Naive B cell (primary cell): Measurements from ENCODE around the gene RARRES2. TPM values are rescaled to one million over a fixed set of nuclear protein-coding genes. Genes with fewer than 3 reads are reported as not detected.
"Not testable (repeated sequence)": the region's sequence is repeated elsewhere in the genome, so short reads cannot be mapped to it uniquely, and the experiment has no call there.

ENCODE experiments used
- ATAC-seq, 2 donors: fragments of 150-1000 bp; cut with Tn5 transposase; 2 replicates each; pipeline ENCODE4 v1.10.0; 2021; ENCODE audit warnings: low read depth in 2 of 2, mild to moderate bottlenecking in 2 of 2, moderate library complexity in 2 of 2
- DNase-seq: peaks from one replicate; pipeline ENCODE4 v3.0.0; 2022
- H3K27ac Mint-ChIP-seq, 6 donors: one replicate each; pipeline ENCODE4 v1.8.0; 2020 to 2022; ENCODE audit warnings: mild to moderate bottlenecking in 6 of 6, mixed read lengths in 6 of 6, moderate library complexity in 5 of 6, inconsistent platforms in 2 of 6
- H3K27me3 Mint-ChIP-seq, 3 donors: one replicate each; pipeline ENCODE4 v1.8.0; 2021 to 2022; ENCODE audit warnings: mixed read lengths in 3 of 3, mild to moderate bottlenecking in 1 of 3
- H3K36me3 Mint-ChIP-seq, 2 donors: one replicate each; pipeline ENCODE4 v1.8.0; 2020 to 2022; ENCODE audit warnings: mixed read lengths in 2 of 2, inconsistent platforms in 1 of 2, mild to moderate bottlenecking in 1 of 2
- H3K4me1 Mint-ChIP-seq, 3 donors: one replicate each; pipeline ENCODE4 v1.8.0; 2020 to 2022; ENCODE audit warnings: mixed read lengths in 3 of 3, inconsistent platforms in 1 of 3, mild to moderate bottlenecking in 1 of 3, moderate library complexity in 1 of 3
- H3K4me3 Mint-ChIP-seq, 8 donors: one replicate each; pipeline ENCODE4 v1.8.0; 2020 to 2022; ENCODE audit warnings: mild to moderate bottlenecking in 8 of 8, mixed read lengths in 8 of 8, moderate library complexity in 8 of 8, inconsistent platforms in 2 of 8
- H3K9me3 Mint-ChIP-seq, 7 donors: one replicate each; pipeline ENCODE4 v1.8.0; 2020 to 2022; ENCODE audit warnings: mixed read lengths in 7 of 7, mild to moderate bottlenecking in 5 of 7, inconsistent platforms in 2 of 7, moderate library complexity in 1 of 7
- polyA plus RNA-seq, 6 donors: library from polyadenylated mRNA; unstranded; fragments of 300-500 nt; fragmentation: Illumina TruSeq; gene quantifications; one replicate each; pipeline ENCODE4 v1.2.3, GENCODE V29; 2021; ENCODE audit warnings: low read depth in 6 of 6

The RARRES2 gene
- polyA plus RNA-seq, 6 donors from 2014 or later, result not detected

- peaks cover 0 to 4% (median 0%) of the 10 kb centered on the region in 7 donors for H3K9me3 Mint-ChIP-seq
- H3K36me3 Mint-ChIP-seq, result peaks cover 0 to 8% of the 10 kb centered on the region in 2 donors
- H3K27me3 Mint-ChIP-seq, result no peaks in the 10 kb centered on the region
- DNase-seq, result no peak
- H3K4me1 Mint-ChIP-seq, result peaks cover 0 to 8% (median 0%) of the 10 kb centered on the region in 3 donors
- H3K4me3 Mint-ChIP-seq, result no peak overlapping the region
- ATAC-seq, result no peak
- no peak overlapping the region for H3K27ac Mint-ChIP-seq
Observed at GRCh38 chr7:150311711-150312110, 29.7 kb downstream of the RARRES2 start.

- Mint-ChIP-seq H3K36me3 (peaks cover 0 to 8% of the 10 kb centered on the region in 2 donors), H3K27ac (no peak overlapping the region), H3K27me3 (no peaks in the 10 kb centered on the region), H3K4me1 (peaks cover 0 to 8% (median 0%) of the 10 kb centered on the region in 3 donors), H3K4me3 (no peak overlapping the region), H3K9me3 (peaks cover 0 to 4% (median 0%) of the 10 kb centered on the region in 7 donors)
- DNase-seq, result no peak
- ATAC-seq, result no peak
Observed at GRCh38 chr7:150311146-150311545, 30.3 kb downstream of the RARRES2 start.

GRCh38 chr7:150308575-150308974 is 32.9 kb downstream of the RARRES2 start:
- Mint-ChIP-seq H3K27me3 (no peaks in the 10 kb centered on the region), H3K9me3 (peaks cover 0 to 4% (median 0%) of the 10 kb centered on the region in 7 donors), H3K36me3 (peaks cover 0 to 8% of the 10 kb centered on the region in 2 donors), H3K4me1 (peaks cover 0 to 14% (median 0%) of the 10 kb centered on the region in 3 donors), H3K4me3 (peak overlapping the region in 1 of 8 donors; percentile 38), H3K27ac (no peak overlapping the region)
- ATAC-seq (no peak), DNase-seq (no peak)

- Mint-ChIP-seq H3K27me3 (no peaks in the 10 kb centered on the region), H3K4me1 (peaks cover 0 to 11% (median 0%) of the 10 kb centered on the region in 3 donors), H3K27ac (no peak overlapping the region), H3K36me3 (peaks cover 0 to 8% of the 10 kb centered on the region in 2 donors), H3K9me3 (peaks cover 0 to 4% (median 0%) of the 10 kb centered on the region in 7 donors), H3K4me3 (no peak overlapping the region)
- ATAC-seq (no peak), DNase-seq (no peak)
Observed at GRCh38 chr7:150307904-150308303, 33.5 kb downstream of the RARRES2 start.

- Mint-ChIP-seq H3K27me3 (no peaks in the 10 kb centered on the region), H3K9me3 (peaks cover 0 to 4% (median 0%) of the 10 kb centered on the region in 7 donors), H3K4me1 (peaks cover 0 to 10% (median 0%) of the 10 kb centered on the region in 3 donors), H3K4me3 (no peak overlapping the region), H3K36me3 (peaks cover 0 to 8% of the 10 kb centered on the region in 2 donors), H3K27ac (no peak overlapping the region)
- DNase-seq (no peak), ATAC-seq (no peak)
Observed at GRCh38 chr7:150307129-150307528, 34.3 kb downstream of the RARRES2 start.

- DNase-seq, H3K27ac Mint-ChIP-seq, H3K27me3 Mint-ChIP-seq, H3K36me3 Mint-ChIP-seq, H3K9me3 Mint-ChIP-seq, ATAC-seq, H3K4me3 Mint-ChIP-seq: not testable (repeated sequence)
- peaks cover 0 to 10% (median 0%) of the 10 kb centered on the region in 3 donors for H3K4me1 Mint-ChIP-seq
Observed at GRCh38 chr7:150306377-150306776, 35.1 kb downstream of the RARRES2 start.

- not testable (repeated sequence) for H3K9me3 Mint-ChIP-seq, H3K4me3 Mint-ChIP-seq, ATAC-seq, H3K27ac Mint-ChIP-seq, DNase-seq, H3K27me3 Mint-ChIP-seq, H3K36me3 Mint-ChIP-seq
- H3K4me1 Mint-ChIP-seq, result peaks cover 0 to 10% (median 0%) of the 10 kb centered on the region in 3 donors
Observed at GRCh38 chr7:150305903-150306284, 35.5 kb downstream of the RARRES2 start.

- H3K9me3 Mint-ChIP-seq, DNase-seq, H3K4me3 Mint-ChIP-seq, ATAC-seq, H3K36me3 Mint-ChIP-seq, H3K27me3 Mint-ChIP-seq: not testable (repeated sequence)
- Mint-ChIP-seq H3K4me1 (peaks cover 0 to 10% (median 0%) of the 10 kb centered on the region in 3 donors), H3K27ac (peak overlapping the region in 1 of 6 donors; percentile 4)
Observed at GRCh38 chr7:150305259-150305902, 36.0 kb downstream of the RARRES2 start.

- H3K9me3 Mint-ChIP-seq, H3K36me3 Mint-ChIP-seq, H3K27ac Mint-ChIP-seq, ATAC-seq, DNase-seq, H3K27me3 Mint-ChIP-seq, H3K4me3 Mint-ChIP-seq: not testable (repeated sequence)
- peaks cover under 1 to 10% (median 4%) of the 10 kb centered on the region in 3 donors for H3K4me1 Mint-ChIP-seq
Observed at GRCh38 chr7:150304499-150305258, 36.8 kb downstream of the RARRES2 start.

- not testable (repeated sequence) for ATAC-seq, H3K4me1 Mint-ChIP-seq, H3K4me3 Mint-ChIP-seq, H3K36me3 Mint-ChIP-seq, H3K27me3 Mint-ChIP-seq, H3K27ac Mint-ChIP-seq, H3K9me3 Mint-ChIP-seq, DNase-seq
Observed at GRCh38 chr7:150302908-150303310, 38.5 kb downstream of the RARRES2 start.

GRCh38 chr7:150297978-150298377 is 43.5 kb downstream of the RARRES2 start:
- H3K4me1 Mint-ChIP-seq, H3K27me3 Mint-ChIP-seq, H3K9me3 Mint-ChIP-seq, ATAC-seq, H3K4me3 Mint-ChIP-seq, DNase-seq, H3K36me3 Mint-ChIP-seq: not testable (repeated sequence)
- H3K27ac Mint-ChIP-seq, result peak overlapping the region in 1 of 6 donors; percentile 27

- H3K27me3 Mint-ChIP-seq, DNase-seq, H3K9me3 Mint-ChIP-seq, H3K4me3 Mint-ChIP-seq, H3K36me3 Mint-ChIP-seq, ATAC-seq, H3K4me1 Mint-ChIP-seq, H3K27ac Mint-ChIP-seq: not testable (repeated sequence)
Observed at GRCh38 chr7:150296802-150297201, 44.6 kb downstream of the RARRES2 start.

GRCh38 chr7:150295614-150296013 is 45.8 kb downstream of the RARRES2 start:
- not testable (repeated sequence) for H3K4me1 Mint-ChIP-seq, H3K36me3 Mint-ChIP-seq, H3K9me3 Mint-ChIP-seq, DNase-seq, H3K27ac Mint-ChIP-seq, H3K4me3 Mint-ChIP-seq, H3K27me3 Mint-ChIP-seq, ATAC-seq

- not testable (repeated sequence) for H3K4me3 Mint-ChIP-seq, ATAC-seq, DNase-seq, H3K9me3 Mint-ChIP-seq, H3K36me3 Mint-ChIP-seq, H3K4me1 Mint-ChIP-seq, H3K27me3 Mint-ChIP-seq
- peak overlapping the region in 1 of 6 donors; percentile 52 for H3K27ac Mint-ChIP-seq
Observed at GRCh38 chr7:150295027-150295426, 46.4 kb downstream of the RARRES2 start.
